ENCODE results near the gene PARP8. TPM values are rescaled to one million over a fixed set of nuclear protein-coding genes. Genes with fewer than 3 reads are reported as not detected.
"Not testable (repeated sequence)": the region's sequence is repeated elsewhere in the genome, so short reads cannot be mapped to it uniquely, and the experiment has no call there.

PARP8 gene
- total and polyA plus RNA-seq, 7 experiments from 2014 or later = 45.7 to 188 (median 121) TPM

DNA sequence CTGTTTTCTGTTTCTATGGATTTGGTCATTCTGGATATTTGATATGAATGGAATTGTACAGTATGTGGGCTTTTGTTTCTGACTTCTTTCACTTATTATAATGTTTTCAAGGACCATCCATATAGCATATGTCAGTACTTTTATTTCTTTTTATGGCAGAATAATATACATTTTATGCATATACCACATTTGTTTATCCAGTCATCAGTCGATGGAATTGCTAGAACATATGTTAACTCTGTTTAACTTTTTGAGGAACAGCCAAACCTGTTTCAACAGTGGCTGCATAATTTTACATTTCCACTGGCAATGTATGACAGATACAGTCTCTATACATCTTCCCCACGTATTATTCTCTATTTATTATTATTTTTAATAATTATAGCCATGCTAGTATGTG is 131.6 kb downstream of the PARP8 start:
- ATAC-seq (no peak), DNase-seq (no peak)
- ChIA-PET CTCF (interaction anchor here (1.2 kb wide), 1 partner anchor 18 kb away, joined by 3 read pairs; no protein-coding TSS in a partner anchor), POLR2A (interaction anchor here (0.6 kb wide), 1 partner anchor 647 kb away, joined by 3 read pairs; no protein-coding TSS in a partner anchor)
- H3K27ac ChIP-seq (ENCODE audit: low read depth, low read length) = no peak overlapping the region
- no peak overlapping the region for H3K27ac Mint-ChIP-seq
- H3K27me3 ChIP-seq (ENCODE audit: control insufficient read depth in 2 of 2, insufficient read depth in 2 of 2, low read length in 2 of 2) = no peaks in the 10 kb centered on the region
- H3K4me3 Mint-ChIP-seq = no peak overlapping the region
- peaks cover 3 to 28% (median 15%) of the 10 kb centered on the region in 11 donors for H3K9me3 Mint-ChIP-seq
- H3K9me3 ChIP-seq (ENCODE audit: control insufficient read depth in 2 of 3, low read length in 3 of 3) = peaks cover 0 to 4% (median 2%) of the 10 kb centered on the region in 3 experiments
- no peak overlapping the region for H3K4me3 ChIP-seq (ENCODE audit: low read length)
- peaks cover 0 to 13% (median 7%) of the 10 kb centered on the region in 7 donors for H3K4me1 Mint-ChIP-seq
- no peaks in the 10 kb centered on the region for H3K4me1 ChIP-seq (ENCODE audit: control insufficient read depth in 2 of 2, insufficient read depth in 2 of 2, low read length in 2 of 2)
- H3K36me3 Mint-ChIP-seq = peaks cover 35 to 80% (median 68%) of the 10 kb centered on the region in 5 donors
- peaks cover 9 to 58% (median 21%) of the 10 kb centered on the region in 3 experiments for H3K36me3 ChIP-seq (ENCODE audit: control insufficient read depth in 2 of 3, insufficient read depth in 3 of 3, low read length in 3 of 3)
- no peaks in the 10 kb centered on the region for H3K27me3 Mint-ChIP-seq
- intact Hi-C loops (cut with micrococcal nuclease) = no loop called here

GRCh38 chr5:50799596-50799995 is 133.2 kb downstream of the PARP8 start:
- H3K4me3 Mint-ChIP-seq = no peak overlapping the region
- ChIA-PET CTCF (no interaction called here), POLR2A (no interaction called here)
- DNase-seq = no peak
- Histone ChIP-seq H3K4me3 (ENCODE audit: low read length) (no peak overlapping the region), H3K27ac (ENCODE audit: low read depth, low read length) (no peak overlapping the region), H3K9me3 (ENCODE audit: control insufficient read depth in 2 of 3, low read length in 3 of 3) (peaks cover 0 to 14% (median 4%) of the 10 kb centered on the region in 3 experiments), H3K36me3 (ENCODE audit: control insufficient read depth in 2 of 3, insufficient read depth in 3 of 3, low read length in 3 of 3) (peaks cover 12 to 60% (median 25%) of the 10 kb centered on the region in 3 experiments), H3K4me1 (ENCODE audit: control insufficient read depth in 2 of 2, insufficient read depth in 2 of 2, low read length in 2 of 2) (peaks cover 0 to 4% of the 10 kb centered on the region in 2 donors), H3K27me3 (ENCODE audit: control insufficient read depth in 2 of 2, insufficient read depth in 2 of 2, low read length in 2 of 2) (no peaks in the 10 kb centered on the region)
- peaks cover 3 to 41% (median 24%) of the 10 kb centered on the region in 11 donors for H3K9me3 Mint-ChIP-seq
- H3K27ac Mint-ChIP-seq = no peak overlapping the region
- intact Hi-C loops (cut with micrococcal nuclease) = no loop called here
- peaks cover 37 to 84% (median 72%) of the 10 kb centered on the region in 5 donors for H3K36me3 Mint-ChIP-seq
- ATAC-seq = no peak
- H3K4me1 Mint-ChIP-seq = peaks cover 4 to 26% (median 15%) of the 10 kb centered on the region in 7 donors
- H3K27me3 Mint-ChIP-seq = no peaks in the 10 kb centered on the region

DNA sequence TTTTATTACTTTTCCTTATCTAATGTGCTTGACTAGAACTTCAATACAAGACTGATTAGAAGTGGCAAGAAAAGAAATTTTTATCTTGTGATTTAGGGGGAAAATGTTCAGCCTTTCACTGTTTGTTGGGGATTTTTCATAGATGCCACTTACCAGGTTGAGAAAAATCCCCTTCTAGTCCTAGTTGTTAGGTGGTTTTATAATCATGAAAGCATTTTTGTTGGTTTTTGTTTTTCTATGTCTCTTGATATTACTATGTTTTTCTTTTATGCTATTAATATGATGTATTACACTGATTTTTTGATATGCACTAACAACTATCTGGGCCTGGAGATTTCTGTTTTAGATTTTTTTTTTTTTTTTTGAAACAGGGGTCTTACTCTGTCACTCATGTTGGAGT is 134.0 kb downstream of the PARP8 start:
- intact Hi-C loops (cut with micrococcal nuclease) = no loop called here
- no peaks in the 10 kb centered on the region for H3K27me3 Mint-ChIP-seq
- peaks cover 0 to 14% (median 4%) of the 10 kb centered on the region in 3 experiments for H3K9me3 ChIP-seq (ENCODE audit: control insufficient read depth in 2 of 3, low read length in 3 of 3)
- H3K4me1 Mint-ChIP-seq = peaks cover 7 to 31% (median 21%) of the 10 kb centered on the region in 7 donors
- peaks cover 5 to 53% (median 17%) of the 10 kb centered on the region in 3 experiments for H3K36me3 ChIP-seq (ENCODE audit: control insufficient read depth in 2 of 3, insufficient read depth in 3 of 3, low read length in 3 of 3)
- ChIA-PET CTCF (no interaction called here), POLR2A (no interaction called here)
- H3K27ac Mint-ChIP-seq = no peak overlapping the region
- H3K27ac ChIP-seq (ENCODE audit: low read depth, low read length) = no peak overlapping the region
- H3K4me3 ChIP-seq (ENCODE audit: low read length) = no peak overlapping the region
- peaks cover 0 to 4% of the 10 kb centered on the region in 2 donors for H3K4me1 ChIP-seq (ENCODE audit: control insufficient read depth in 2 of 2, insufficient read depth in 2 of 2, low read length in 2 of 2)
- H3K36me3 Mint-ChIP-seq = peaks cover 30 to 81% (median 69%) of the 10 kb centered on the region in 5 donors
- no peaks in the 10 kb centered on the region for H3K27me3 ChIP-seq (ENCODE audit: control insufficient read depth in 2 of 2, insufficient read depth in 2 of 2, low read length in 2 of 2)
- ATAC-seq (no peak), DNase-seq (no peak)
- no peak overlapping the region for H3K4me3 Mint-ChIP-seq
- peaks cover 3 to 41% (median 25%) of the 10 kb centered on the region in 11 donors for H3K9me3 Mint-ChIP-seq

DNA sequence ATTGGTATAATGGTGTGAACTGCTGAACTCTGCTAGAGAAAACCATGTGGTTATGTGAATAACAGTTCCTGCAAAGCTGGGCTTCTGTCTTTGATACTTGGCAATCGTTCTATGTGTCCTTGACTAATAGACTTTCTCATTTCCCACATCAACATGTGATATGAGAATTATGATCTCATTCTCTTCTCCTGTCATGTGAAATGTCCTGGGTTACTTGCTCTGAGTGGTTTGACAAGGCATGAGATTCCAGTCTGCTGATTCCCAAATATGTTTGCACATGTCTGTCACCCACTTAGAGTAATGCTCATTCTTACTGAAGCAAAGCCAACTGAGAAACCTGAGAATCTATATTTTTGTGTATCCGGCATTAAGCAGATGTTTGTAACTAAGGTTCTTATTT is 141.2 kb downstream of the PARP8 start:
- peaks cover 0 to 48% (median 39%) of the 10 kb centered on the region in 7 donors for H3K4me1 Mint-ChIP-seq
- intact Hi-C loops (cut with micrococcal nuclease) = no loop called here
- H3K4me3 Mint-ChIP-seq = no peak overlapping the region
- peaks cover 0 to 14% (median 4%) of the 10 kb centered on the region in 3 experiments for H3K9me3 ChIP-seq (ENCODE audit: control insufficient read depth in 2 of 3, low read length in 3 of 3)
- no peak overlapping the region for H3K27ac ChIP-seq (ENCODE audit: low read depth, low read length)
- peaks cover 24 to 83% (median 69%) of the 10 kb centered on the region in 5 donors for H3K36me3 Mint-ChIP-seq
- ATAC-seq = no peak
- no peaks in the 10 kb centered on the region for H3K27me3 ChIP-seq (ENCODE audit: control insufficient read depth in 2 of 2, insufficient read depth in 2 of 2, low read length in 2 of 2)
- ChIA-PET POLR2A (no interaction called here), CTCF (no interaction called here)
- H3K27me3 Mint-ChIP-seq = no peaks in the 10 kb centered on the region
- peaks cover 0 to 32% (median 15%) of the 10 kb centered on the region in 11 donors for H3K9me3 Mint-ChIP-seq
- H3K4me1 ChIP-seq (ENCODE audit: control insufficient read depth in 2 of 2, insufficient read depth in 2 of 2, low read length in 2 of 2) = peaks cover 5 to 16% of the 10 kb centered on the region in 2 donors
- no peak overlapping the region for H3K4me3 ChIP-seq (ENCODE audit: low read length)
- no peak for DNase-seq
- H3K27ac Mint-ChIP-seq = peak overlapping the region in 2 of 9 donors; percentile 18 to 34
- H3K36me3 ChIP-seq (ENCODE audit: control insufficient read depth in 2 of 3, insufficient read depth in 3 of 3, low read length in 3 of 3) = peaks cover 5 to 13% (median 12%) of the 10 kb centered on the region in 3 experiments

- ATAC-seq = no peak
- H3K36me3 Mint-ChIP-seq = peaks cover 18 to 80% (median 62%) of the 10 kb centered on the region in 5 donors
- Histone ChIP-seq H3K4me3 (ENCODE audit: low read length) (no peak overlapping the region), H3K27me3 (ENCODE audit: control insufficient read depth in 2 of 2, insufficient read depth in 2 of 2, low read length in 2 of 2) (no peaks in the 10 kb centered on the region), H3K36me3 (ENCODE audit: control insufficient read depth in 2 of 3, insufficient read depth in 3 of 3, low read length in 3 of 3) (peaks cover 5 to 13% (median 5%) of the 10 kb centered on the region in 3 experiments), H3K27ac (ENCODE audit: low read depth, low read length) (no peak overlapping the region), H3K9me3 (ENCODE audit: control insufficient read depth in 2 of 3, low read length in 3 of 3) (peaks cover 0 to 6% (median 0%) of the 10 kb centered on the region in 3 experiments), H3K4me1 (ENCODE audit: control insufficient read depth in 2 of 2, insufficient read depth in 2 of 2, low read length in 2 of 2) (peaks cover 5 to 16% of the 10 kb centered on the region in 2 donors)
- no peak for DNase-seq
- no peaks in the 10 kb centered on the region for H3K27me3 Mint-ChIP-seq
- intact Hi-C loops (cut with micrococcal nuclease) = no loop called here
- peaks cover 0 to 41% (median 34%) of the 10 kb centered on the region in 7 donors for H3K4me1 Mint-ChIP-seq
- POLR2A ChIA-PET = no interaction called here
- H3K4me3 Mint-ChIP-seq = no peak overlapping the region
- H3K9me3 Mint-ChIP-seq = peaks cover 0 to 25% (median 8%) of the 10 kb centered on the region in 11 donors
- CTCF ChIA-PET = no interaction called here
- peak overlapping the region in 1 of 9 donors; percentile 34 for H3K27ac Mint-ChIP-seq
Measured at GRCh38 chr5:50808406-50808805, 142.0 kb downstream of the PARP8 start.

GRCh38 chr5:50811746-50812145 is 145.3 kb downstream of the PARP8 start:
- H3K36me3 ChIP-seq (ENCODE audit: control insufficient read depth in 2 of 3, insufficient read depth in 3 of 3, low read length in 3 of 3) = peaks cover 0 to 20% (median 11%) of the 10 kb centered on the region in 3 experiments
- H3K9me3 ChIP-seq (ENCODE audit: control insufficient read depth in 2 of 3, low read length in 3 of 3); H3K4me3 ChIP-seq (ENCODE audit: low read length); H3K27ac ChIP-seq (ENCODE audit: low read depth, low read length); DNase-seq; intact Hi-C loops (cut with micrococcal nuclease); H3K27me3 Mint-ChIP-seq; H3K4me3 Mint-ChIP-seq; POLR2A ChIA-PET; H3K27me3 ChIP-seq (ENCODE audit: control insufficient read depth in 2 of 2, insufficient read depth in 2 of 2, low read length in 2 of 2); CTCF ChIA-PET; H3K27ac Mint-ChIP-seq; H3K4me1 ChIP-seq (ENCODE audit: control insufficient read depth in 2 of 2, insufficient read depth in 2 of 2, low read length in 2 of 2); ATAC-seq: not testable (repeated sequence)
- Mint-ChIP-seq H3K4me1 (peaks cover 0 to 19% (median 13%) of the 10 kb centered on the region in 7 donors), H3K36me3 (peaks cover 18 to 67% (median 49%) of the 10 kb centered on the region in 5 donors), H3K9me3 (peaks cover 0 to 15% (median 5%) of the 10 kb centered on the region in 11 donors)

GRCh38 chr5:50813691-50814090 is 147.3 kb downstream of the PARP8 start:
- CTCF ChIA-PET = interaction anchor here (0.6 kb wide), 1 partner anchor 50 kb away, joined by 6 read pairs; no protein-coding TSS in a partner anchor
- Histone ChIP-seq H3K9me3 (ENCODE audit: control insufficient read depth in 2 of 3, low read length in 3 of 3) (no peaks in the 10 kb centered on the region), H3K4me1 (ENCODE audit: control insufficient read depth in 2 of 2, insufficient read depth in 2 of 2, low read length in 2 of 2) (no peaks in the 10 kb centered on the region), H3K27me3 (ENCODE audit: control insufficient read depth in 2 of 2, insufficient read depth in 2 of 2, low read length in 2 of 2) (no peaks in the 10 kb centered on the region), H3K4me3 (ENCODE audit: low read length) (no peak overlapping the region), H3K36me3 (ENCODE audit: control insufficient read depth in 2 of 3, insufficient read depth in 3 of 3, low read length in 3 of 3) (peaks cover 0 to 26% (median 14%) of the 10 kb centered on the region in 3 experiments), H3K27ac (ENCODE audit: low read depth, low read length) (no peak overlapping the region)
- intact Hi-C loops (cut with micrococcal nuclease) = no loop called here
- H3K36me3 Mint-ChIP-seq = peaks cover 4 to 59% (median 40%) of the 10 kb centered on the region in 5 donors
- ATAC-seq (no peak), DNase-seq (no peak)
- POLR2A ChIA-PET = no interaction called here
- peak overlapping the region in 2 of 9 donors; percentile 48 to 52 for H3K27ac Mint-ChIP-seq
- peaks cover 0 to 15% (median 5%) of the 10 kb centered on the region in 11 donors for H3K9me3 Mint-ChIP-seq
- H3K27me3 Mint-ChIP-seq = no peaks in the 10 kb centered on the region
- peaks cover 0 to 11% (median 1%) of the 10 kb centered on the region in 7 donors for H3K4me1 Mint-ChIP-seq
- H3K4me3 Mint-ChIP-seq = no peak overlapping the region

All from naive thymus-derived CD4-positive, alpha-beta T cell (primary cell).